Hematopoietic multipotent progenitor cell (in vitro differentiated cells): ENCODE results near the gene AGAP2. TPM values are rescaled to one million over a fixed set of nuclear protein-coding genes. Genes with fewer than 3 reads are reported as not detected.

Source experiments
- DNase-seq, 3 donors: peaks; one replicate each; pipeline ENCODE4 v3.0.0-alpha.2; 2011 to 2015; ENCODE audit warnings: low read depth in 2 of 3, low spot score in 2 of 3
- total RNA-seq: library from RNA; depleted of rRNA; stranded (reverse); fragments of >200 nt; gene quantifications from one replicate; pipeline ENCODE4 v1.2.3, GENCODE V29; 2012

The AGAP2 gene
- total RNA-seq, 1 donor = 82.9 TPM

GRCh38 chr12:57754411-57755193, 16.1 kb upstream of the AGAP2 start, which contains the start of gene MARCHF9:
TSS of gene MARCHF9 (plus strand) at chr12:57755103. CDS start at chr12:57755529, 426 bp downstream.
- DNase-seq = peak; percentile 62 to 76 (median 64)

GRCh38 chr12:57753756-57754337, 15.3 kb upstream of the AGAP2 start:
- DNase-seq = no peak

- DNase-seq = no peak
Observed at GRCh38 chr12:57752668-57753000, 14.1 kb upstream of the AGAP2 start.

GRCh38 chr12:57751788-57752667, 13.5 kb upstream of the AGAP2 start, which contains the start of gene CDK4:
TSS of gene CDK4 (minus strand) at chr12:57752310. CDS start at chr12:57751717, 593 bp downstream.
- peak; percentile 94 to 100 (median 100) for DNase-seq

GRCh38 chr12:57751432-57751787, 12.9 kb upstream of the AGAP2 start:
- DNase-seq = no peak

GRCh38 chr12:57750561-57751431, 12.3 kb upstream of the AGAP2 start:
- no peak for DNase-seq

GRCh38 chr12:57749061-57749460, 10.5 kb upstream of the AGAP2 start:
- DNase-seq = no peak

- no peak for DNase-seq
Observed at GRCh38 chr12:57746025-57746424, 7.5 kb upstream of the AGAP2 start.

GRCh38 chr12:57745485-57745881, 6.9 kb upstream of the AGAP2 start:
- DNase-seq = no peak

GRCh38 chr12:57744777-57745484, 6.4 kb upstream of the AGAP2 start, which contains the start of gene TSPAN31:
TSS of gene TSPAN31 (plus strand) at chr12:57745039. CDS start at chr12:57745155, 116 bp downstream.
- peak; percentile 85 to 99 (median 98) for DNase-seq

- DNase-seq = peak in 2 of 3 donors; percentile 91
Observed at GRCh38 chr12:57744194-57744776, 5.7 kb upstream of the AGAP2 start.

GRCh38 chr12:57743769-57744168, 5.2 kb upstream of the AGAP2 start:
- no peak for DNase-seq

GRCh38 chr12:57741844-57742738, 3.5 kb upstream of the AGAP2 start:
- peak; percentile 50 to 81 (median 80) for DNase-seq

- no peak for DNase-seq
Observed at GRCh38 chr12:57741413-57741789, 2.9 kb upstream of the AGAP2 start.

GRCh38 chr12:57740656-57741412, 2.3 kb upstream of the AGAP2 start:
- DNase-seq = peak; percentile 55 to 91 (median 84)

GRCh38 chr12:57739914-57740538, 1.5 kb upstream of the AGAP2 start:
- DNase-seq = no peak

GRCh38 chr12:57739387-57739786, 845 bp upstream of the AGAP2 start:
- no peak for DNase-seq
